ENCODE data around the gene KIAA1614.
A peak's percentile ranks its signal among the peaks of the same experiment; 100 is the strongest.

Gene KIAA1614

GRCh38 chr1:180945551-180945950, 32.9 kb downstream of the KIAA1614 start:
- DNase-seq, result peak; percentile 90
- Histone ChIP-seq H3K27me3 (ENCODE audit: insufficient read depth, low read length, poor library complexity) (no peaks in the 10 kb centered on the region), H3K9me3 (ENCODE audit: insufficient read depth, low read length, severe bottlenecking) (no peaks in the 10 kb centered on the region), H3K36me3 (ENCODE audit: insufficient read depth, low read length) (peaks cover 19% of the 10 kb centered on the region), H3K27ac (ENCODE audit: low read length) (peak overlapping the region; percentile 96), H4K20me1 (ENCODE audit: insufficient read depth, low read length) (no peaks in the 10 kb centered on the region), H3K4me2 (ENCODE audit: insufficient read depth, low read length) (peak overlapping the region; percentile 54), H2AFZ (ENCODE audit: low read depth, low read length) (peak overlapping the region; percentile 54; the same call in 1 of the 2 replicates), H3K9ac (ENCODE audit: low read depth, low read length) (peak overlapping the region; percentile 66), H3K79me2 (ENCODE audit: insufficient read depth, low read length) (peaks cover 2% of the 10 kb centered on the region; the same call in 1 of the 2 replicates), H3K4me3 (ENCODE audit: low read depth in 1 of 2, low read length in 2 of 2) (peak overlapping the region in 1 of 2 experiments; percentile 35; a peak in 1 of 4 replicates), H3K4me1 (ENCODE audit: insufficient read depth, low read length) (peaks cover 67% of the 10 kb centered on the region)
- peak; percentile 71 for ATAC-seq (ENCODE audit: insufficient read depth, low read depth)
- TF ChIP-seq CTCF (IDR thresholded peaks at IDR 0.05; ENCODE audit: borderline replicate concordance, extremely low read depth, low read length, poor library complexity, severe bottlenecking) (no peak), EZH2 (IDR thresholded peaks at IDR 0.05; ENCODE audit: borderline replicate concordance, low read depth, low read length, severe bottlenecking) (no peak)

GRCh38 chr1:180946056-180946455, 33.4 kb downstream of the KIAA1614 start:
- no peaks in the 10 kb centered on the region for H4K20me1 ChIP-seq (ENCODE audit: insufficient read depth, low read length)

GRCh38 chr1:180946541-180947498, 34.1 kb downstream of the KIAA1614 start:
- H3K9me3 ChIP-seq (ENCODE audit: insufficient read depth, low read length, severe bottlenecking), result no peaks in the 10 kb centered on the region
- peaks cover 71% of the 10 kb centered on the region for H3K4me1 ChIP-seq (ENCODE audit: insufficient read depth, low read length)
- DNase-seq (peak; percentile 89), ATAC-seq (ENCODE audit: insufficient read depth, low read depth) (peak; percentile 64)
- peak overlapping the region; percentile 54 for H3K4me2 ChIP-seq (ENCODE audit: insufficient read depth, low read length)
- H4K20me1 ChIP-seq (ENCODE audit: insufficient read depth, low read length), result no peaks in the 10 kb centered on the region
- H3K36me3 ChIP-seq (ENCODE audit: insufficient read depth, low read length), result peaks cover 25% of the 10 kb centered on the region
- TF ChIP-seq EZH2 (IDR thresholded peaks at IDR 0.05; ENCODE audit: borderline replicate concordance, low read depth, low read length, severe bottlenecking) (no peak), CTCF (IDR thresholded peaks at IDR 0.05; ENCODE audit: borderline replicate concordance, extremely low read depth, low read length, poor library complexity, severe bottlenecking) (peak; percentile 67)
- peak overlapping the region in 1 of 2 experiments; percentile 35; a peak in 1 of 4 replicates for H3K4me3 ChIP-seq (ENCODE audit: low read depth in 1 of 2, low read length in 2 of 2)
- peak overlapping the region; percentile 96 for H3K27ac ChIP-seq (ENCODE audit: low read length)
- H2AFZ ChIP-seq (ENCODE audit: low read depth, low read length), result peak overlapping the region; percentile 0; the same call in 1 of the 2 replicates
- peaks cover 2% of the 10 kb centered on the region; the same call in 1 of the 2 replicates for H3K79me2 ChIP-seq (ENCODE audit: insufficient read depth, low read length)
- H3K27me3 ChIP-seq (ENCODE audit: insufficient read depth, low read length, poor library complexity), result no peaks in the 10 kb centered on the region
- H3K9ac ChIP-seq (ENCODE audit: low read depth, low read length), result peak overlapping the region; percentile 66

More at GRCh38 chr1:180946056-180946455, 33.4 kb downstream of the KIAA1614 start:
- TF ChIP-seq CTCF (IDR thresholded peaks at IDR 0.05; ENCODE audit: borderline replicate concordance, extremely low read depth, low read length, poor library complexity, severe bottlenecking) (no peak), EZH2 (IDR thresholded peaks at IDR 0.05; ENCODE audit: borderline replicate concordance, low read depth, low read length, severe bottlenecking) (no peak)
- H3K4me2 ChIP-seq (ENCODE audit: insufficient read depth, low read length), result peak overlapping the region; percentile 54
- H3K27me3 ChIP-seq (ENCODE audit: insufficient read depth, low read length, poor library complexity), result no peaks in the 10 kb centered on the region
- H2AFZ ChIP-seq (ENCODE audit: low read depth, low read length), result peak overlapping the region; percentile 0; the same call in 1 of the 2 replicates
- peak overlapping the region; percentile 66 for H3K9ac ChIP-seq (ENCODE audit: low read depth, low read length)
- H3K79me2 ChIP-seq (ENCODE audit: insufficient read depth, low read length), result peaks cover 2% of the 10 kb centered on the region; the same call in 1 of the 2 replicates
- ATAC-seq (ENCODE audit: insufficient read depth, low read depth), result peak; percentile 74
- DNase-seq, result peak; percentile 93
- H3K4me1 ChIP-seq (ENCODE audit: insufficient read depth, low read length), result peaks cover 71% of the 10 kb centered on the region
- no peaks in the 10 kb centered on the region for H3K9me3 ChIP-seq (ENCODE audit: insufficient read depth, low read length, severe bottlenecking)
- peak overlapping the region; percentile 96 for H3K27ac ChIP-seq (ENCODE audit: low read length)
- peak overlapping the region in 1 of 2 experiments; percentile 24; a peak in 1 of 4 replicates for H3K4me3 ChIP-seq (ENCODE audit: low read depth in 1 of 2, low read length in 2 of 2)
- H3K36me3 ChIP-seq (ENCODE audit: insufficient read depth, low read length), result peaks cover 23% of the 10 kb centered on the region
